PC-3 (cell line): Measurements from ENCODE around the gene NECAP2.
"Not testable (repeated sequence)": the region's sequence is repeated elsewhere in the genome, so short reads cannot be mapped to it uniquely, and the experiment has no call there.

Experiments used
- EZH2phosphoT487 ChIP-seq: fragments of 300-600 bp; sonication (generic); IDR thresholded peaks from 2 replicates; pipeline ENCODE4 v1.6.1; 2018; ENCODE audit warnings: mild to moderate bottlenecking, antibody characterized with exemption, low read length, borderline replicate concordance
- TF ChIP-seq, protein P1 (sequence below): fragments of 300-600 bp; sonication (generic); conservative IDR thresholded peaks from 2 replicates; pipeline ENCODE4 v1.5.1; 2017; ENCODE audit warnings: antibody characterized with exemption, low read depth, mild to moderate bottlenecking, low read length

DNA sequence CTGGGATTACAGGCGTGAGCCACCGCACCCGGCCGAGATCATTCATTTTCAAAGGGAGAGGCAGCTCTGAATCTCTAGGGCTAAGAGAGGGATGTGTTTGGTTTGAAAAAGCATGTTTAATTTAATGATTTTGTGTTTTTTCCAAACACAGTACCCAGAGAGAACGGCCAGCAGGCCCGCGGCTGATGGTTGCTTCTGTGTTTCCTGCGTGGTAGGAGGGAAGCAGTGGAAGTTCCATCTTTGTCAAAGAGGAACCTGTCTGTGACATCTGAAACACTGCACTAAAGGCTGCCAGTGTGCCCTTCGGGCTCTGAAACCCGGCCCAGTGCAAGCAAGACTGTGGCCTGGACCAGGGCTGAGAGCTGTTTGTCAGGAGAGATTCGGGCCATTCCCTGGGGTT lies 59.9 kb downstream of the NECAP2 start:
- TF ChIP-seq, protein P1, sequence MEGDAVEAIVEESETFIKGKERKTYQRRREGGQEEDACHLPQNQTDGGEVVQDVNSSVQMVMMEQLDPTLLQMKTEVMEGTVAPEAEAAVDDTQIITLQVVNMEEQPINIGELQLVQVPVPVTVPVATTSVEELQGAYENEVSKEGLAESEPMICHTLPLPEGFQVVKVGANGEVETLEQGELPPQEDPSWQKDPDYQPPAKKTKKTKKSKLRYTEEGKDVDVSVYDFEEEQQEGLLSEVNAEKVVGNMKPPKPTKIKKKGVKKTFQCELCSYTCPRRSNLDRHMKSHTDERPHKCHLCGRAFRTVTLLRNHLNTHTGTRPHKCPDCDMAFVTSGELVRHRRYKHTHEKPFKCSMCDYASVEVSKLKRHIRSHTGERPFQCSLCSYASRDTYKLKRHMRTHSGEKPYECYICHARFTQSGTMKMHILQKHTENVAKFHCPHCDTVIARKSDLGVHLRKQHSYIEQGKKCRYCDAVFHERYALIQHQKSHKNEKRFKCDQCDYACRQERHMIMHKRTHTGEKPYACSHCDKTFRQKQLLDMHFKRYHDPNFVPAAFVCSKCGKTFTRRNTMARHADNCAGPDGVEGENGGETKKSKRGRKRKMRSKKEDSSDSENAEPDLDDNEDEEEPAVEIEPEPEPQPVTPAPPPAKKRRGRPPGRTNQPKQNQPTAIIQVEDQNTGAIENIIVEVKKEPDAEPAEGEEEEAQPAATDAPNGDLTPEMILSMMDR = not testable (repeated sequence)
- not testable (repeated sequence) for TF ChIP-seq EZH2phosphoT487
